ENCODE results near the gene COG7. TPM values are rescaled to one million over a fixed set of nuclear protein-coding genes. Genes with fewer than 3 reads are reported as not detected.
"Not testable (repeated sequence)": the region's sequence is repeated elsewhere in the genome, so short reads cannot be mapped to it uniquely, and the experiment has no call there.

The COG7 gene
- polyA plus RNA-seq, 3 donors, result 21.7 to 25.2 (median 22.8) TPM

DNA sequence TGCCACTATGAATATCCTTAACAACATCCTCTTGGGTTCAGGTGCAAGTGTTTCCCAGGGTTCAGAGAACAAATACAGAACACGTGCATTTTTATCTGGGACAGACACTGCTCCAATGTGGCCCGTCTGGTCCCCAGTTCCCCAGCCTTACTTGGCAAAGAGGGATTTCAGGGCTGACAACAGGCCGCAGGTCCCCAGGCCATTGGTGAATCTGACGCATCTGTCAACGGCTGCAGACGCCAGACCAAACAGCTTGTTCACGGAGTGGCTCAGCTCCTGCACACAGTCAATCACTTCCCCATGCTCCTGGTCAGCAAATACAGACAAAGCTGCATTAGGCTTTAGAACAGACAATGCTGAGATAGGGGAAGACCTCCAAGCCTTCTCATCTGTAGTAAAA is 36.2 kb downstream of the COG7 start:
- DNase-seq (ENCODE audit: low read depth in 3 of 3, low spot score in 2 of 3), result no peak

DNA sequence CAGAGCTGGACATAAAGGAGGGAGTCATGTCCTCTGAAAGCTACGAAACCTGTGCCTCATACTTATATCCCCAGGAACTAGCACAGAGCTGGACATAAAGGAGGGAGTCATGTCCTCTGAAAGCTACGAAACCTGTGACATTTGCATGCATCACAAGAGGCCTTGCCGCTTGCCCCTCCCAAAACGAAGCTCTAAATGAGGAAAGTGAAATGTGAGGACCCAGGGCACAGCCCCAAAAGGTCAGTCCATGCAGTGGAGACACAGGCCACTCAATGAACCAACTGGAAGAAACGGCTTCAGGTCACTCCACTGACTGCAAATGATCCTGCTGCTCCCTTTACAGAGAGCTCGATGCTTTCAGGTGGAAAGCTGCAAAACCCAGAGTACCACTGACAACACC is 38.3 kb downstream of the COG7 start:
- DNase-seq (ENCODE audit: low read depth in 3 of 3, low spot score in 2 of 3), result no peak

DNA sequence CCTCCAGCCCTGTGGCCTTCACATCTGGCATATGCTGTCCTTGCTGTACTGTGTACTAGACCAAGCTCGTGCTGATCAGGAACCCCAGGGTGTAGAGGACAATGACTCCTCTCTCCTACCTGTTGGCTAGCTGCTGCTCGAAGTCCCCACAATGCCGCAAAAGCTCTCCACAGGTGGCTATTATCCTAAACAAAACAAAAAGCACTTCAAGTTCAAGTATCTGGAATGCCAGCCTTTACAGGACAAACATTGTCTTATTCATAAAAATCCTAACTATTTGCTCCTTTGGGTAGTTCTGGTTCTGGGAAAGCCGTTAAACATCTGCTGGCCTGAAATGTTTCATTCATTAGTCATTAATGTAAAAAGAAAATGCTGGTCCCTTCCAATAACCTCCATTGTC is 42.8 kb downstream of the COG7 start:
- DNase-seq (ENCODE audit: low read depth in 3 of 3, low spot score in 2 of 3), result no peak

DNA sequence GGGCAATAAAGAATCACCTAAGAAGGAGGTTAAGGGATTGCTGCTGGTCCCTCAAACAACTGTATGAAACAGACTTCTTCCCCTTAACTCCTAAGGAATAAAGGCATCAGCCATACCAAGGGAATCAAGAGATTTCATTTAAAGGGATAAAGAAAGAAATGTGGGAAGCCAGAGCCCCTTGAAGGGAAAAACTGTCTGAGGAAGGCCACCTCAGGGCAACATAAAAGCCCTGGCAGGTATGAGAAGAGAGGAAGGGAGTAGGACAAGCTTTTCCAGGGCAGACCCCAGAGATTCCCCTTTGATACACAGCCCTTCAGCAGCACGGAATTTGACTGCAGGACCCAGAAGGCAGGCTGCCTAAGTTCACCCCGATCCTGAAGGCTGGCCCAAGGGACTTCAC is 43.5 kb downstream of the COG7 start:
- DNase-seq (ENCODE audit: low read depth in 3 of 3, low spot score in 2 of 3), result no peak

DNA sequence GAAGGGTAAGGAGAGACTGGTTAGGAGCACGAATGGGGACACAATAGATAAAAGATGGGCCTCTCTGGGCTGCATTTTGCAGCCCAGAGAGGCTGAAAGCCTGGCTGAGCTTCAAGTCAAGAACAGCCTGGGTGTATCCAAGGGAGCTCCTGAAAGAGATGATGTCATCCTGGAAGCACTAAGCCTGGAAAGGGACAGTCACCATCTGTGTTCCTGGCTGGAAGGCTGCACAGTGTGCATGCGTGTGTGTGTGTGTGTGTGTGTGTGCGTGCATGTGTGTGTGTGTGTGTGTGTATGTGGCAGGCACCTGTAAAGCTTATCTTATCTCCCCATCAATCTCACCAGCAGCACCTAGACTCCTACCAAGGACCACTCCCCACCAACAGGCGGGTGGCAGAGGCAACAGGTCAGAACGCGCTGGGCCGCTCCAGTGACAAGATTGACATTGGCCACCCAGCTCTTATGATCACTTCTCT is 44.1 kb downstream of the COG7 start:
- DNase-seq (ENCODE audit: low read depth in 3 of 3, low spot score in 2 of 3), result no peak

DNA sequence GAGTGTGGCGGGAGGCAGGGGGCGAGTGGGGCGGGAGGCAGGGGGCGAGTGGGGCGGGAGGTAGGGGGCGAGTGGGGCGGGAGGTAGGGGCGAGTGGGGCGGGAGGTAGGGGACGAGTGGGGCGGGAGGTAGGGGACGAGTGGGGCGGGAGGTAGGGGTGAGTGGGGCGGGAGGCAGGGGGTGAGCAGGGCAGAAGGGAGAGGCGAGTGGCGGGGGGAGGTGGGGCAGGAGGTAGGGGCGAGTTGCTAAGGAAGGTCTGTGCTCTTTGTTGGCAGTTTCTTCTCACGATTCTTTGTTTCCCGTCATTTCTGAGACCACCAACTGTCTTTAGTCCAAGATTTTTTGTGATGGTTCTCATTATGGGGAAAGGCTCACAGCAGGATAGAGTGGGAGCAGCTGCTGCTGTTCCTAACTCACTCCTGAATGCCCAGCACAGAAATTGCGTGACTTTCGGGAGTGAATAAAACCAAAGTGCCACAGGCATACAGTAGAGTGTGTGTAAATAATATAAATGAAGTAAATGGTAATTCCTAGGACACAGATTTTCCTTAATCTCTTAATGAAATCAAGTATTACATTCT is 44.7 kb downstream of the COG7 start:
- DNase-seq (ENCODE audit: low read depth in 3 of 3, low spot score in 2 of 3), result no peak

DNA sequence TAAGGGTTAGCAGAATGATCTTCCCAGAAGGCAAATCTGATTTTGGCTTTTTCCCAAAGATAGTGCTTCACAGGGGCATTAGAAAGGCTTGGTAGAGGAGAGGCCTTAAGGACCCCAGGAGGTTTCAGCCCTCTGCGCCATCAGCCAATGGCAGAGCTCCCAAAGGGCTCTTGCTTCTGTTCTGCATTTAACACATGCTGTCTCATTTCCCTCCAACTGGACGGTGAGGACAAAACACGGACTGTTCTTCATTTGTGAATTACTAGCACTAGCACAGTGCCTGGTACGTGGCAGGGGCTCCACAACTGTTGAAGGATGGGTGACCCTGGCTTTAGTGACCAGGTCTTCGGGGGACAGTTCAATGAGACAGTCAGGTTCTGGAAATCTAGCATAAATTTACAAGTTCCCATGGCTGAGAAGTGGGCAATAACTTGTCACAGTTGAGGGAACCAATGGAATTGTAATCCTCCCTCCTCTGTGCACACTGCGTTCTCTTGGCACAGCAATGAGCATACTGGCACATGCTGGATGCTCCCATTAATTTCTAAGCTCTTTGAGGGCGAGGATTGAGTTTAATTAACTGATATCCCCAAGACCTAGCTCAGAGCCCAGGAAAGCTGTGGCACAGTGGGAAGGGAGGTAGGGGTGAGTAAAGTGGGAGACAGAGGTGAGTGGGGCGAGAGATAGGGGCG is 45.4 kb downstream of the COG7 start:
- DNase-seq (ENCODE audit: low read depth in 3 of 3, low spot score in 2 of 3), result no peak

DNA sequence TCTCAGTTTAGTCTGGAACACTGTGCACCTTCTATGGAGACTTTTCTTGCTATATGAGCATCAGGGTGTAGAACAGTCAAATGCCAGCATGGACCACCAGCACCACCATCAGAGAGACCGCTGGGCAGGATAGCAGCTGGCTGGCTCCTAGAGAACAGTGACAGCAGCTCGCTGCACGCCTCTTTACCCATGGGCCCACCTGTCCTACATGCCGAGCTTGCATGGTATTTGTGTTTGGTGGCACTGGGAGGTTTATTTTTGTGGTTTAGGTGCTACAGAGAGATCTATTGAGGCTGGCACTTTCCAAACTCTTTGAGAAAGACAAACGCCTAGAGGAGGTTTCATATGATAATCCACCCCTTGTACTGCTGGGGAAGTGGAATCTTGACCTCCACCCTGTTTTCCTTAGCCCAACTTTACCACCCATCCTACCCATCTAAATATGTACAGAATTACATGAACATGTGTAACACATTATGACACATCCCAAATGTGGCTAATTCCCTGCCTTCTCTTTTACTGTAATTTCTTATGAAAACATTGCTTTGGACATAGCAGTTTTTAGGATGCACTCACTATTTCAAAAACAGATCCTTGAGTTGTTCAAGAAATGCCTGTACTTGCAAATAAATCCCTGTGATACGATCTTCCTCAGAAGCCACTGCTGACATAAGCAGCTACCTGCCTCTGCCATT is 46.3 kb downstream of the COG7 start:
- DNase-seq (ENCODE audit: low read depth in 3 of 3, low spot score in 2 of 3), result no peak

DNA sequence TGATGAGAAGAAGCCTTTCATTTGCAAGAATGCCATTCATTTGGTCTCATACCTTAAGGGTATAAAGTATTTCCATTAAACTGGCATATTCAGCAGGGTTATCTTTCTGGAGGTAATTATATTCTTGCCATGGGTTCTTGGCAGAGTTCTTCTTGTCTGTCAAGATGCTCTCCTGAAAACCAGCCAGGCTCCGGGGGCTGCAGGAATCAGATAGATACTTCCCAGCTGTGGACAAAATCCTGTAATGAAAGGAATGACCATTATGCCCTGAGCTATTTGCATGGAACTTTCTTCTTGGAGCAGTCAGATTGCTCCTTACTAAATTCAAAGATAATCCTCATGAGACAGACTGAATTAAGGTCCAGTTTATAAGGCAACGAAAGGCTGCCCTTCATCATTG is 47.0 kb downstream of the COG7 start:
- no peak for DNase-seq (ENCODE audit: low read depth in 3 of 3, low spot score in 2 of 3)

DNA sequence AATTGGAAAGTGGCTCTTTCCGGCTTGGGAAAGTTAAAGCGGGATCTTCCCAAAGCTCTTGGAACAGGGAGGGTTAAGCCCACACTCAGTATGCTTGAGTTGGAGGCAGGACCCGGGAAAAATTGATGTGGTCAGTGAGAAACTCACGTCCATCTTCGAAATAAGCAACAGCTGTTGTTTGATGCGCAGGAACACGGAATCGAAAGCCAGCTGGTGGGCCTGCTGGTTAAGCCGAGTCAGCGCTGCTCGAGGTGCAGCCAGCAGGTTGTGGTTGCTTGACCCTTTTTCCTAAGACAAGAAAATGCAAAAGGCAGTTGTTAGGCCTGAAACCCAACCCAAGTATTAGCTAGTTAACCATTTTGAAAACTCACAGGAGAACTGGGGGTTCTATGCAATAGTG is 49.4 kb downstream of the COG7 start:
- no peak for DNase-seq (ENCODE audit: low read depth in 3 of 3, low spot score in 2 of 3)

DNA sequence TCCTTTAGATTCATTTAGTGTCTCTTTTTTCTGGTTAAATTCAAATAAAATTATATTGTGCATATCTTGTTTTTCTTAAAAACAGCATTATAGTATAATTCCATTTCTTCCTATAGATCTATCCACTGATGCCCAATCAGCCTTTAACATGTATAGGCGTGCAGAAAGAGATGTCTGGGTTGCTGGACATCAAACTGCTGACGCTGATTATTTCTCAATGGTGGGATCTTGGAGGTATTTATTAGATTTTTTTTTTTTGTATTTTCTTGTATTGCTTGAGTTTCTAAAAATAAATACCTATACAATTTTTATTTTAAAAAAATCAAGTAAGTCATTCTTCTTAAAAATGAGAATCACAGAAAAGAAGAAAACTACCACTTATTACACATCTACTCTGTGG is 50.9 kb downstream of the COG7 start:
- DNase-seq (ENCODE audit: low read depth in 3 of 3, low spot score in 2 of 3), result no peak

DNA sequence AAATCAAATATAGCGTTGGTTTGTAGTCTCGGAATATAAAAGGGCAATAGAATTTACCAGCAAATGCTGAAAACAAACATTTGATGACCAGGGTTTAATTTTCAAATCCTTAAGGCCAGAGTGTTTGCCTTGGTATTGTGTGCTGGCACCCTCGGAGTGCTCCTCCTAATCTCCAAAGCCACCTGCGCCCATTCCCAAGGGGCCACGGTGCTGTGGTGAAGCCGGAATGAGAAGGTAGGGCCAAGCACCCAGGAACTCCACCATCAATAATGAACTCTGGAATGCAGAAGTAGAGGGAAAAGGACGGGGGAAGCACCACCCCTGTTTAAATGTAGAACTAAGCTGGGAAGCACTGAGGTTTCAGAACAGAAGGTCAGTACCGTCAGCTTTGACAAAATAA is 51.9 kb downstream of the COG7 start:
- DNase-seq (ENCODE audit: low read depth in 3 of 3, low spot score in 2 of 3), result no peak

DNA sequence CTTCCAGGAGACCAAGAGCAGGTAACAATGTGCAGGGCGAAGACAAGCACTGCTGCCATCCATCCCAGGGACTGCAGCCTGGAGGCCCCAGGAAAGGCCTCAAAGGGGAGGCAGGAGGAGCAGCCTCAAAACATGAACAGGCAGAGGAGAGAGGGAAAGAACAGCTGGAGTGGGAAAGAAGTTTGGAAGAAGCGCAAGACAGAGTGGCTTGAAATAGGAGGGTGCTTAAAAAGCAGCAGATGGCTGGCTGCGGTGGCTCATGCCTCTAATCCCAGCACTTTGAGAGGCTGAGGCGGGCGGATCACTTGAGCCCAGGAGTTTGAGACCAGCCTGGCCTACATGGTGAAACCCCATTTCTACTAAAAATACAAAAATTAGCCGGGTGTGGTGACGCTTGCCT is 52.5 kb downstream of the COG7 start:
- not testable (repeated sequence) for DNase-seq (ENCODE audit: low read depth in 3 of 3, low spot score in 2 of 3)

DNA sequence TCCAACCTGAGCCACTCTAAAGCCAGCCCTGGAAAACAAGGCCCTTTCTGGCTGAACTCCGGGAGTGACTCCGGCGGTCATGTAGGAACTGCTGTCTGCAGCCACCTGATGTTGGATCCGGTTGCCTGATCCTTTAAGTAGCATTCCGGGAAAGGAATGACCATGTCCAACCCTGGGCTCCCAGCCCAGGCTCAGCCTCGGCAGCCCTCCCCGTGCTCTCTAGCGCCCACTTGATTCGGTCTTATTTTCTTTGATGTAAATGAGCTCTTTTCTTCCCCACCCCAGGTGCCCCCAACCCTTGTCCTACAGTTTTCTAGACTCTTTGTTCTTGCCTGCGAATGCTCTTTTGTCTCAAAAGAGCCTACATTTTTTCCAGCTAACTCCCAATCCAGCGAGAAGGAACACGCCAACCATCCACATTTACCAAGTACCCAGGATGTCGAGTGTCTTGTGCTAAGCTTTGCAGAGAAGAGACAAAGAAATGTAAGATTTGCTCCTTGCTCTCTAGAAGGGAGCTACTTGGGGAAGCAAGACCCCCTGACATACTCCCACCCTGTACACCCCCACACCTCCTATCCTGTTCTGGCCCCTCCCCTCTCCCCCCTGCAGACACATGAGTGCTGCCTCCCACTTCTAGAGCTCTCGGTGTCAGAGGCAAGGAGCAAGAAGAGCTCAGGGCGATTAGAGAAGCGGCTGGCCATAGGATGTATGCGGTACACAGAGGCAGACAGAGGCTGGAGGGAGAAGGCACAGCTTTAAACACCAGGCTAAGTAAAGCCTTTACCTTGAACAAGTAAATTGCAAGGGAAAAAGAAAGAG is 53.8 kb downstream of the COG7 start:
- peak in 2 of 3 donors; percentile 29 to 38 for DNase-seq (ENCODE audit: low read depth in 3 of 3, low spot score in 2 of 3)

DNA sequence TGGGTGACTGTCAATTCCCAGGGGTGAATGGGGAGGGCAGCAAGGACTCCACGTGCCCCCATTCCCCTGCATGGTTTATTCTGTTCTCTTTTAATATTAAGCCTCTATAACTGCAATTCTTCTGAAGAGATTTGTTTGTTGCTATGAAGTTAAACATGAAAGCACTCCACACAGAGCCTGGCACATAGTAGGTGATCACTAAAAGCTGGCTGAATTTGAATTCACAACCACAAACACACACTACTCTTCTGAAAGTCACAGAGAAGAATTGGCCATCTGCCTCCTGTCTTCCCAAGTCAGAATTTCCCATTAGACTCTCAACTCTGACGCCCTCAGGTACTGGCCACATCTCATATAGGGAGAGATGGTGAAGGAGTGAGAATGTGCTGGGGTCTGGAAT is 55.5 kb downstream of the COG7 start:
- no peak for DNase-seq (ENCODE audit: low read depth in 3 of 3, low spot score in 2 of 3)

DNA sequence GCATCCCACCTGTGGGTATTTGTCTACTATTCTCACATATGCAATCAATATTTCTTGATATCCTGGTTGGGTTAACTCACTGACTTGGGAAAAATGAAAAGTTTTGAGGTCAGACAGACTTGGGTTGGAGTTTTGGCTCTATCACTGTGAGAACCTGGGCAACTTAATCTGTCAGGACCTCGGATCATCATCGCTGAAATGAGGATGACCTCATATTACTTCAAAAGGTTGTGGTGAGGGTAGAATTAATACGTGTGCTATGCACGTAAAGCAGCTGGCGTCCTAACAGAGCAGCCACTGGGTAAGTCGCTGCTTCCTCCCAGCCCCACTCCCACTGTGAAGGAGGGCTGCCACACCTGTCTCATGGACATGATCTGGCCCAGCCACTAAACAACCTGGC is 57.3 kb downstream of the COG7 start:
- no peak for DNase-seq (ENCODE audit: low read depth in 3 of 3, low spot score in 2 of 3)

DNA sequence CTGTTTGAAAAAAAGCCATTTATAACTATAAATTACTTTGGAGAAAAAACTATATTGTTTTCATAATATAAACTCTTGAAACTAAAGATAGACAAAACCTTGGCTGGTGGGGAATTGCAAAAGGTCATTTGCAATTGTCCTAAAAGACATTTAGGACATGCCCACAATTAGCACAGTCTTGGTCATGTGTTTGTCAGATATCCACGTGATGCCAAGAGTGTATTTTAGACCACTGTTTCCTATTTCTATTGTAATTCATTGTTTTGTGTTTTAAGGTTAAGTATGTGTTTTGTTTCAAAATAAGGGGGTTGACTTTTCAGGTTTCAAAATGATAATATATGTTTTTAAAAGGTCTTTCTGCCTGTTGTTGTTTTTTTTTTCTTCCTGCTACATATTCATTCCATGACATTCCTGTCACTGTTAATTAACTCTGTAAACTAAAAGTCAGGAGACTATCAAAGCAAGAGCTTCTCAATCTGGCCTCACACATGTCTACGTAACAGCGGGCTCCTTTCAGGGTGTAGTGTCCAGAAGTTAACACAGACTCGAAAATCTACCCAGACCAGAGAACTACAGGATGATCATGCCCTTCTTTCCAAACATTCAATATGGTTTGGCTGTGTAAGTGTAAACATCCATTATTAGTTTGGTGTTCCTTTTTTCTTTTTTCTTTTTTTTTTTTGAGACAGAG is 58.7 kb downstream of the COG7 start:
- DNase-seq (ENCODE audit: low read depth in 3 of 3, low spot score in 2 of 3), result no peak

DNA sequence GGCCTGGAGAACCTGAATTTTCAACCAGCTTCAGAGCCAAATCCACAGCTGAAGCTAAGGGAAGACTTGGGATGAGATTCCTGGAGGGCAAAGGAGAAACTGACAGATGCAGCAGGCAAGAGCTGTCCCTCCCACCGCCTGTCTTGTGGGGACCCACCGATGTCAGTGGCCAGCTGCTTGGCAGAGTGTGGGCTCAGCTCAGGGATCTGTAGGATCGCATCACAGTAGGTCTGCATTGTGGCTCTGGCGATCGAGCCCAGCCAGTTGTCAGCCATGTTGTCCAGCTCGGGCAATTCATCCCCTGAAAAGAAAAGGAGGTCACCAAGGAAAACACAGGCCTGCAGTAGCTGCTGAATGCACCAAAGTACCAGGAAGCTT is 60.8 kb downstream of the COG7 start:
- DNase-seq (ENCODE audit: low read depth in 3 of 3, low spot score in 2 of 3), result no peak

DNA sequence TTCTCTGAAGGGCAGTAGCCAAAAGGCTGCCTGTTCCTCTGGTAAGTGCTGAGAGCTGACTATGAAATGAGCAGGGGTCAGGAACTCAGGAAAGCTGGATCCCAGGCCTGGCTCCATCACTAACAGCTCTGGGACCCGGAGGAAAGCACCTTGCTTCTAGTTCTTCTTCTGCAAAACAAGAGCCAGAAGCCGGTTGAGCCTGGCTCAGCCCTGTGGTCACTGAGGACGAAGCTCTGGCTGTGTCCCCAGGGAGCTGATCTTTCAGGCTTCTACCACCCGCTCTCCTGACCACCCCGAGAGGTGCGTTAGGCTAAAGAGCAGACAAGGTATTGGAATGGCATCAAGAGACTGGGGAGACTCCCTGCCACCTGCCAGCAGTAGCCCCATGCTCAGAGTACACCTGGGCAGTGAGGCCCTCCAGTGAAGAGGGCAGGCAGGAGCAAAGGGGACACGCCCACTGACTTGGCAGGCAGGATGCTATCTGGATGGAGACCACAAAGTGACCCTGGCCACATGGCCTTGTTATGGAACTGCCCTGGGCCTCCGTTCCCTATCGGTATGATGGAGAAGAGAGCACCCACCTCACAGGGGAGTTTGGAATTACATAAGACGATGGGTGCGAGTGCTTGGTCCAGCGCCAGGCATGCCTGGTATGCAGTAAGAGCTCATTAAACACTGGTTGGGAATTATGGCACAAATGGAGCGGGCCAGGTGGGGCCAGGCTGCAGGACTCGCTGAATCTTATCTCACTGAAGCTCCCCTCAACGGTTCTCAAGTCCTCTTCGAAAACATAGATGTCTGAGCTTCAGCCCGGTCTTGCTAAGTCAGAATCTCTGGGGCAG is 61.4 kb downstream of the COG7 start:
- no peak for DNase-seq (ENCODE audit: low read depth in 3 of 3, low spot score in 2 of 3)

DNA sequence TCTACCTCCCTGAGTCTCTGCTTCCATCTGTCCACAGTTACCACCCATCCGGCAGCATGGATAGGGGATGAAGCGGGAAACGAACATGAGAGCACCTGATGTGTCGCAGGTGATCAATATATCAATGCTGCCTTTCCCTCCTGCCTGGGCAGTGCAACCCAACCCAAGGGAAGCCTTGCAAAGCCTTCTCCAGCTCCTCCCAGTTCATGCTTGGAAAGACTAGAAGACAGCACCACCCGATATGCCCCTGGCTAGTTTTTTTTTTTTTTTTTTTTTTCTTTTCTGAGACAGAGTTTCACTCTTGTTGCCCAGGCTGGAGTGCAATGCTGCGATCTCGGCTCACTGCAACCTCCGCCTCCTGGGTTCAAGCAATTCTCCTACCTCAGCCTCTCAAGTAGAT is 63.1 kb downstream of the COG7 start:
- not testable (repeated sequence) for DNase-seq (ENCODE audit: low read depth in 3 of 3, low spot score in 2 of 3)
